ENCODE results near the gene OR10G7.
"Not testable (repeated sequence)": the region's sequence is repeated elsewhere in the genome, so short reads cannot be mapped to it uniquely, and the experiment has no call there.

Gene OR10G7

GRCh38 chr11:124036666-124037065 is 4.5 kb downstream of the OR10G7 start:
- DNase-seq: no peak

GRCh38 chr11:124026498-124026897 is 14.6 kb downstream of the OR10G7 start, which contains the start of gene OR10G8:
Gene OR10G8 (plus strand): TSS chr11:124026798. CDS start chr11:124029623, 2,825 bp downstream.
- DNase-seq: no peak

- DNase-seq: not testable (repeated sequence)
Measured at GRCh38 chr11:124015837-124016236, 25.3 kb downstream of the OR10G7 start.

DNA sequence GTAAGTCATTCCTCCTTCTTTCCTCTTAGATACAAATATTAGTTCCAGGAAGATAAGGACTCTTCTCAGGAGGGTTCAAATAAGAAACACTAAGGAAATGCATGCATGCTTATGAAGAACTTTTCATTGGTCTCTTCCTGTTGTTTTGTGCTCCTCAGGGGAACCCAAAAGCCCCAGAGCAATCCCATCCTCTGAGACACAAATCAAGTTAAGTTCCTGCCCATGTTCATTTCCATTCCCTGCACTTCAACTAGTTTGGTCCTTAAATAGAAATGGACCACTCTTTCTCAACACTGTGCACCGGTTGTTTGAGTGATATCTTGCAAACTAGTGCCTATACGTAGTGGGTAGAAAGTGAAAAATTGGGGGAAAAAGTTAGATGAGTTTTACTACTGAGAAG is 28.4 kb downstream of the OR10G7 start, which contains the start of gene OR10G4:
TSS of gene OR10G4 (plus strand) at position 301 of the 400 bp plus-strand sequence. CDS start 2,578 bp downstream, outside the sequence.
- DNase-seq: no peak

DNA sequence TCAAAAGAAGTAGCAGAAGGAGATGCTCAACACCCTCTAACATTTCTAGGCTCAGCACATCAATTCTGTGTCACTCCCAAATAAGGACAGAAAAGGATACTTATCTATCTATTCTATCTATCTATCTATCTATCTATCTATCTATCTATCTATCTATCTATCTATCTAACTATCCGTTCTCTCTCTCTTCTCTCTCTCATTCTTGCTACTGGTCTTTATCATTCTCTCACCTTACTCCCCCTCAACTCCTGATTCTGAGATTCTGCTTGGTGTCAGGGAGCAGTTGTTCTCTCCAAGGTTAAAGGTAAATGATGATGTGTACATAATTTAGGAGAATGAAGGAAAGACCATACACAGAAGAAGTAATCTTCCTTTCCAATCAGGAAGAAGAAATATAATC is 46.0 kb downstream of the OR10G7 start, which contains the start of gene OR10G6:
TSS of gene OR10G6 (minus strand) at position 43 of the 400 bp plus-strand sequence. CDS start at position 43, 0 bp downstream.
- DNase-seq: no peak

Data from NCI-H2227 treated with DMSO at 0.1 percent for 48 hours (cell line).